Measurements from ENCODE around the gene PLEK. TPM values are rescaled to one million over a fixed set of nuclear protein-coding genes. Genes with fewer than 3 reads are reported as not detected.
"Not testable (repeated sequence)": the region's sequence is repeated elsewhere in the genome, so short reads cannot be mapped to it uniquely, and the experiment has no call there.

Gene PLEK
- total RNA-seq, 1 experiment from 2014 or later: 232 TPM

DNA sequence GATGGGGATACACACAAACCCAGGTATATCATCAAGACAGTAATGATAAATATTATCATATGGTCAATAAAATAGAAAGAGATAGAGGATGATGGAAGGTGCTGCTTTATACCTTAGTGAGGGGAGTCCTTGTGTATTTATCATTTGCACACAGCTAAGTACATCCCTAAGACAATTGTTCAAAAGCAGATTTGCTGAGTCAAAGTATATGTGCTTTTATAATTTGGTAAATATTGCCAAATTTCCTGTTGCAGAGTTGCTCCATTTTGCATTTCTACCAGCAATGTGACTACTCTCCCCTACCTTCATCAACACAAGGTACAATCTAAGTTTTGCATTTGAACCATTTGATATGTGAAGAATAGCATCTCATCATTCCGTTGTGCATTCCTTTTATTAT, 22.6 kb upstream of the PLEK start:
- no peaks in the 10 kb centered on the region for H3K9me2 ChIP-seq (replicated peaks; ENCODE audit: insufficient read depth, low read length)
- H3K4me3 ChIP-seq (ENCODE audit: low read length): no peak overlapping the region
- peaks cover 8% of the 10 kb centered on the region for H3K4me1 ChIP-seq (ENCODE audit: low read length)
- H3K9me3 ChIP-seq (ENCODE audit: low read length): no peaks in the 10 kb centered on the region
- no peaks in the 10 kb centered on the region for H3K36me3 ChIP-seq (ENCODE audit: insufficient read depth, low read length)
- no peak for DNase-seq
- H3K9ac ChIP-seq (ENCODE audit: low read length): no peak overlapping the region
- no peak overlapping the region for H2AFZ ChIP-seq (ENCODE audit: low read length)
- H3K4me2 ChIP-seq (ENCODE audit: low read depth, low read length, poor library complexity, severe bottlenecking): no peak overlapping the region
- no peak overlapping the region for H3K27ac ChIP-seq (ENCODE audit: low read length)
- H3K27me3 ChIP-seq (ENCODE audit: low read length): no peaks in the 10 kb centered on the region
- H3K79me2 ChIP-seq (ENCODE audit: low read length): no peaks in the 10 kb centered on the region
- H4K20me1 ChIP-seq (ENCODE audit: insufficient read depth, low read depth, low read length): no peaks in the 10 kb centered on the region

DNA sequence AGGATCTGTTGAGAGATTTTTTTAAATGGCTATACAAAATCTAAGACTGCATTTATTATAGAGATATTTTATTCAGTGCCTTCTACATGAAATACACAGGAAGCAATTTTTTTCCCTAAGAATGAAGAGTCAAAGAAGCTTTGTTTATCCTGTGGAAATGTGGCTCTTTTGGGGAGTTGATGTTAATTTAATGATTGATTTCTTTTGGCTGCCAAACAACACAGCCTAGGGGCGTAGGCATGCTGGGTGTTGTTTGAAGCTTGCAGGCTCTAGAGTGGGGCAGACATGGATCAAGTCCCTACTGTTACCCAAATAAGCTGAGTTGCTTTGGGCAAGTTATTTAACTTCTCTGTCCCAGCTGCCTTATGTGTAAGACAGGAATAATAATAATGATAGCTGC, 21.1 kb upstream of the PLEK start:
- no peaks in the 10 kb centered on the region for H3K36me3 ChIP-seq (ENCODE audit: insufficient read depth, low read length)
- no peaks in the 10 kb centered on the region for H3K9me2 ChIP-seq (replicated peaks; ENCODE audit: insufficient read depth, low read length)
- H3K79me2 ChIP-seq (ENCODE audit: low read length): no peaks in the 10 kb centered on the region
- H3K27me3 ChIP-seq (ENCODE audit: low read length): no peaks in the 10 kb centered on the region
- peaks cover 6% of the 10 kb centered on the region for H3K4me1 ChIP-seq (ENCODE audit: low read length)
- H3K27ac ChIP-seq (ENCODE audit: low read length): no peak overlapping the region
- no peaks in the 10 kb centered on the region for H4K20me1 ChIP-seq (ENCODE audit: insufficient read depth, low read depth, low read length)
- H3K4me3 ChIP-seq (ENCODE audit: low read length): no peak overlapping the region
- no peak overlapping the region for H3K9ac ChIP-seq (ENCODE audit: low read length)
- no peak overlapping the region for H3K4me2 ChIP-seq (ENCODE audit: low read depth, low read length, poor library complexity, severe bottlenecking)
- no peaks in the 10 kb centered on the region for H3K9me3 ChIP-seq (ENCODE audit: low read length)
- DNase-seq: no peak
- no peak overlapping the region for H2AFZ ChIP-seq (ENCODE audit: low read length)

DNA sequence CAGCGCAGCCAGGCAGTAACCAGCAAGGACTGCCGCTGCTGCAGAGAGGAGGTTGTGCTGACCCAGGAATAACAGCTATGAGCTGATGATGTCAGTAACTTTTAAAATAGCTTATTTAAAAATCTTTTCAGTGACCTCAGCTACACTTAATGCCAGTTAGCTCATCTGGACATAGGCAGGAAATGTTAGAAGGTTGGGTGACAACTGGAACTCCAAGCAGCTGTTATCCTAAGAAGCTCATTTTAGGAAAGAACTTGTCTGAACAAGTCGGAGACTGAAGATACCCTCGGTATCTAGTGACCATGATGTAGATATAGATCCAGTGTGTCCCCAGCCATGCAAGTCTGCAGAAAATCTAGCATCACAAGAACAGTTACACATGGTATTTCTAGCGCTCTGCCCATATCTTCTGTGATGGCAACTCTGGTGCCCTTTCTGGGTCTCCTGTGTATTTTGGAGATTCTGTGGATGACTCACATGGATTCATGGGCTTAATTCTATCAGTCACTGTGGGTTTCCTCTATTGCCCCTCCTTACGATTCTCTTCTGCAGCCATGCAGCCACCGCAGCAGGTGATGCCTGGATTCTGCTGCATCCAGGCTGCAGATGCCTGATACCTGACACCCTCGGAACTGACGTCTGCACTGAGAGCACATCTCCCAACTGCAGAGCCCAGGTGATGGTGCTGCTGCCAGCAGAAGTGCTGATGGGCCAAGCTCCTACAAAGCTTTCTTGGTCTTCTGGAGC, 19.8 kb upstream of the PLEK start:
- H3K27me3 ChIP-seq (ENCODE audit: low read length): no peaks in the 10 kb centered on the region
- peaks cover 6% of the 10 kb centered on the region for H3K4me1 ChIP-seq (ENCODE audit: low read length)
- H4K20me1 ChIP-seq (ENCODE audit: insufficient read depth, low read depth, low read length): no peaks in the 10 kb centered on the region
- H3K9me3 ChIP-seq (ENCODE audit: low read length): no peaks in the 10 kb centered on the region
- H3K9me2 ChIP-seq (replicated peaks; ENCODE audit: insufficient read depth, low read length): no peaks in the 10 kb centered on the region
- H3K27ac ChIP-seq (ENCODE audit: low read length): no peak overlapping the region
- no peak overlapping the region for H3K4me2 ChIP-seq (ENCODE audit: low read depth, low read length, poor library complexity, severe bottlenecking)
- no peaks in the 10 kb centered on the region for H3K79me2 ChIP-seq (ENCODE audit: low read length)
- no peak for DNase-seq
- H3K4me3 ChIP-seq (ENCODE audit: low read length): no peak overlapping the region
- no peak overlapping the region for H2AFZ ChIP-seq (ENCODE audit: low read length)
- H3K9ac ChIP-seq (ENCODE audit: low read length): no peak overlapping the region
- no peaks in the 10 kb centered on the region for H3K36me3 ChIP-seq (ENCODE audit: insufficient read depth, low read length)

DNA sequence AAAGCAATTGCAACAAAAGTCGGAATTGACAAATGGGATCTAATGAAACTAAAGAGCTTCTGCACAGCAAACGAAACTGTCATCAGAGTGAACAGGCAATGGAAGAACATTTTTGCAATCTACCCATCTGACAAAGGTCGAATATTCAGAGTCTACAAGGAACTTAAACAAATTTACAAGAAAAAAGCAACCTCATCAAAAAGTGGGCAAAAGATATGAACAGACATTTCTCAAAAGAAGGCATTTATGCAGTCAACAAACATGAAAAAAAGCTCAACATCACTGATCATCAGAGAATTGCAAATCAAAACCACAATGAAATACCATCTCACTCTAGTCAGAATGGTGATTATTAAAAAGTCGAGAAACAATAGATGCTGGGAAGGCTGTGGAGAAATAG, 16.0 kb upstream of the PLEK start:
- H3K27me3 ChIP-seq (ENCODE audit: low read length); H3K9ac ChIP-seq (ENCODE audit: low read length); H3K79me2 ChIP-seq (ENCODE audit: low read length); H3K9me3 ChIP-seq (ENCODE audit: low read length); H3K36me3 ChIP-seq (ENCODE audit: insufficient read depth, low read length); DNase-seq; H3K27ac ChIP-seq (ENCODE audit: low read length); H3K4me2 ChIP-seq (ENCODE audit: low read depth, low read length, poor library complexity, severe bottlenecking); H3K4me3 ChIP-seq (ENCODE audit: low read length); H3K9me2 ChIP-seq (replicated peaks; ENCODE audit: insufficient read depth, low read length); H3K4me1 ChIP-seq (ENCODE audit: low read length); H4K20me1 ChIP-seq (ENCODE audit: insufficient read depth, low read depth, low read length); H2AFZ ChIP-seq (ENCODE audit: low read length): not testable (repeated sequence)

DNA sequence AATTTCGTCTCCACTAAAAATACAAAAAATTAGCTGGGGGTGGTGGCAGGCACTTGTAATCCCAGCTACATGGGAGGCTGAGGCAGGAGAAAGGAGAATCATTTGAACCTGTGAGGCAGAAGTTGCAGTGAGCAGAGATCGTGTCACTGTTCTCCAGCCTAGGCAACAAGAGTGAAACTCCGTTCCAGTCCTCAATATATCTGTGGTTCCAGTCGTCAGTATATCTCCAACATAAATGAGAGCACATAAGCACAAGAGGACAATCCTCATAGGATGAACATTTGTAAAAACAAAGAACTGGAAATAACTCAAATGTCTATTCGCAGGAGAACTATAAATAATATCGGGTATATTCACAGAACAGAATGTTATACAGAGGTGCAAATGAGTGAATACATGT, 13.1 kb upstream of the PLEK start:
- no peak overlapping the region for H3K4me3 ChIP-seq (ENCODE audit: low read length)
- H3K27me3 ChIP-seq (ENCODE audit: low read length): no peaks in the 10 kb centered on the region
- H3K4me1 ChIP-seq (ENCODE audit: low read length): peaks cover 8% of the 10 kb centered on the region
- no peaks in the 10 kb centered on the region for H3K9me2 ChIP-seq (replicated peaks; ENCODE audit: insufficient read depth, low read length)
- H3K79me2 ChIP-seq (ENCODE audit: low read length): no peaks in the 10 kb centered on the region
- H3K9me3 ChIP-seq (ENCODE audit: low read length): no peaks in the 10 kb centered on the region
- H3K36me3 ChIP-seq (ENCODE audit: insufficient read depth, low read length): no peaks in the 10 kb centered on the region
- no peak for DNase-seq
- H3K9ac ChIP-seq (ENCODE audit: low read length): no peak overlapping the region
- H4K20me1 ChIP-seq (ENCODE audit: insufficient read depth, low read depth, low read length): no peaks in the 10 kb centered on the region
- no peak overlapping the region for H3K27ac ChIP-seq (ENCODE audit: low read length)
- H3K4me2 ChIP-seq (ENCODE audit: low read depth, low read length, poor library complexity, severe bottlenecking): no peak overlapping the region
- H2AFZ ChIP-seq (ENCODE audit: low read length): peak overlapping the region; percentile 41; the same call in 1 of the 2 replicates

DNA sequence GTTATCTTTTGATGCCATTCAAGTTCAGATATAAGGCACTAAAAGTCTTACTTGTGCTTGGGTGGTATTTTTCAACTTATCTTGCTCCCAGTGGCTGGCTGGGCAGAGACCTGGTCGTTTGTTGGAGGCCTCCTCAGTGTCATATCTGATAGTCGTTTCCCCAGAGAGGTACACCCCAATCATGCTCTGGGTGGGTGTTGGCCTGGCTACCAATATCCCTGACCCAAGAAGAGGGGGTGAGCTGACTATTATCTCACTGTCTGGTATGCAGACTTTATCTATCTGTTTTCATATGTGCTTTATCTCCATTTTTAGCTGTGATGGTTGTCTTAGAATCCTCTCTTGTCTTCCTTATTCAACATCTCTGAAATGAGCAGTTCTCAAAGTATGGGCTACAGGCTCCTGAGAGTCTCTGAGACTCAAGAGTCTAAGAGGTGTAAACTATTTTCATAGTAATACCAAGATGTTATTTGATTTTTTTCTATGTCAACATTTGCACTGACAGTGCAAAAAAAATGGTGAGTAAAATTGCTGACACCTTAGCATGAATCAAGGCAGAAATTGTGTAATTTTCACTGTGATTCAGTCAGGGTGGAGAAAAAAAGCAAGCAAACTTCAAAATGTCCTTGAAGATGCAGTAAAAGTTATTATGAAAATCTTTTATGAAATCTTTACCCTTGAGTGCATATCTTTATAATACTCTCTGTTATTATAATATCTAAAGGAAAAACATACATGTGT, 12.3 kb upstream of the PLEK start:
- Histone ChIP-seq H3K9ac (ENCODE audit: low read length) (no peak overlapping the region), H4K20me1 (ENCODE audit: insufficient read depth, low read depth, low read length) (no peaks in the 10 kb centered on the region), H3K36me3 (ENCODE audit: insufficient read depth, low read length) (no peaks in the 10 kb centered on the region), H3K9me3 (ENCODE audit: low read length) (no peaks in the 10 kb centered on the region), H3K79me2 (ENCODE audit: low read length) (no peaks in the 10 kb centered on the region), H3K4me3 (ENCODE audit: low read length) (no peak overlapping the region), H3K4me2 (ENCODE audit: low read depth, low read length, poor library complexity, severe bottlenecking) (no peak overlapping the region), H3K27me3 (ENCODE audit: low read length) (no peaks in the 10 kb centered on the region), H3K4me1 (ENCODE audit: low read length) (peaks cover 11% of the 10 kb centered on the region), H3K27ac (ENCODE audit: low read length) (no peak overlapping the region), H2AFZ (ENCODE audit: low read length) (peak overlapping the region; percentile 41), H3K9me2 (replicated peaks; ENCODE audit: insufficient read depth, low read length) (no peaks in the 10 kb centered on the region)
- DNase-seq: no peak

DNA sequence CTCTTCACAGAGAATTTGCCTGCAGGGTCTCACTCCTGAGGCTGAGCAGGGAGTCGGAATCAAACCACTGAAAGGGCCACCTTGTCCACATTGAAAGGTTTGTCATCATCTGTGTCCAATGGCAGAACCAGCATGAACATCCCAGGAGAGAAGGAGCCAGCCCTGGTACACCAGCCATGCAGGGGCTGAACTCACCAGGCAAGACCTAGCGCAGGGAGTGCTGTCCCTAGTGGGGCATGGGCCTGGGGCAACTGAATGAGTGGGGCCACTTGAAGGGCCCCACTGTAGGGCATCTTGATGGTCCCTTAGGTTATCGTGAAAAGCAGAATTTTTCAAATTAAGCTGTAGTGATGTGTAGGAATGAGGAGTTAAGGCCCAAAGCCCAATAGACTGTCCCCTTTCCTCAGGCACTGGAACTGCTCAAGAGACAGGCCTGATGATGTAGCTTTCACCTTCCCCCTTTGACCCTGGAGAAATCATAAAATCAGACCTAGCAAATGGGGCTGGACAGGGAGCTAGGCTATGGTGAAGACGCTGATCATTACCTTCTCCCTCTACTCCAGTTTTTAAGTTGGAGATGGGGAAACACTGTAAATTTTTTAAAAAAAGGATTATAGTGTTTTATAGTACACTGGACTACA, 8.4 kb upstream of the PLEK start:
- H4K20me1 ChIP-seq (ENCODE audit: insufficient read depth, low read depth, low read length): no peaks in the 10 kb centered on the region
- no peaks in the 10 kb centered on the region for H3K9me2 ChIP-seq (replicated peaks; ENCODE audit: insufficient read depth, low read length)
- H3K9ac ChIP-seq (ENCODE audit: low read length): no peak overlapping the region
- H3K4me3 ChIP-seq (ENCODE audit: low read length): no peak overlapping the region
- H2AFZ ChIP-seq (ENCODE audit: low read length): no peak overlapping the region
- H3K4me1 ChIP-seq (ENCODE audit: low read length): peaks cover 32% of the 10 kb centered on the region
- no peaks in the 10 kb centered on the region for H3K27me3 ChIP-seq (ENCODE audit: low read length)
- no peak for DNase-seq
- no peak overlapping the region for H3K4me2 ChIP-seq (ENCODE audit: low read depth, low read length, poor library complexity, severe bottlenecking)
- H3K27ac ChIP-seq (ENCODE audit: low read length): no peak overlapping the region
- H3K36me3 ChIP-seq (ENCODE audit: insufficient read depth, low read length): no peaks in the 10 kb centered on the region
- no peaks in the 10 kb centered on the region for H3K79me2 ChIP-seq (ENCODE audit: low read length)
- H3K9me3 ChIP-seq (ENCODE audit: low read length): no peaks in the 10 kb centered on the region

DNA sequence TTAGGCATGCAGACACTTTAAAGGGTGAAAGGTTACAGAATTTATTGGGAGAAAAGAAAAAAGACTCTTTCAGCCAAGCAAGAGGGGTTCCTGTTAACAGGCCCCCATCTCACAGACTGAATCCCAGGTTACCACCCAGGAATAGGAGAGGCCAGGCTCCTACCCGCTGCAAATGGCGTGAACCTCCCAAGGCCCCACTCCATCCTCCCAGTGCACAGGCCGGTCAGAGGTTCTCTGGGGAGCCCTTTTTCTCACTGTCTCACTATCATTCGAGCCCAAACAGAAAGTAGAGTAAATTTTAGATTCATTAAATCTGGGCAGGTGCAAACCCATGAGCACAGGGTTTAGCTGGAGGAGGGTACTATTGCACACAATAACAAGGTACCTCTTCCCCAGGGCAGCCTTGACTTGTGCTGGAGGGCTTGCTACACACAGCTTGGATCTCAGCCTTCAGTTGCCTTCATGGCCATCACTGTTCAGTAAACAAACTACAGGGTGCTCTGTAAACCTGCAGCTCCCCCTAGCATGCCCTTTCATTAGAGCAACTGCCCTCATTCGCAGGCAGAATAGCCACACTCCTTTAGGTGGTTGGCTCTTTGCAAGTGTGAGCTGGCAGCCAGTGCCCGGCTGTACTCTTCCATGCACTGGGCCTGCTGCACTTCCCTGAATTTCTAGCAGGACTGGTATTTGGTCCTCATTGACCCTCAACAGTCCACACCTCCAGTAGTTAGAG, 7.3 kb upstream of the PLEK start:
- no peaks in the 10 kb centered on the region for H3K9me3 ChIP-seq (ENCODE audit: low read length)
- H3K79me2 ChIP-seq (ENCODE audit: low read length): no peaks in the 10 kb centered on the region
- H3K4me1 ChIP-seq (ENCODE audit: low read length): peaks cover 32% of the 10 kb centered on the region
- H3K27ac ChIP-seq (ENCODE audit: low read length): no peak overlapping the region
- H3K9ac ChIP-seq (ENCODE audit: low read length): no peak overlapping the region; the same call in 1 of the 2 replicates
- no peaks in the 10 kb centered on the region for H3K9me2 ChIP-seq (replicated peaks; ENCODE audit: insufficient read depth, low read length)
- H3K4me3 ChIP-seq (ENCODE audit: low read length): no peak overlapping the region
- H3K4me2 ChIP-seq (ENCODE audit: low read depth, low read length, poor library complexity, severe bottlenecking): peak overlapping the region; percentile 16
- peak overlapping the region; percentile 92 for H2AFZ ChIP-seq (ENCODE audit: low read length)
- no peaks in the 10 kb centered on the region for H4K20me1 ChIP-seq (ENCODE audit: insufficient read depth, low read depth, low read length)
- no peaks in the 10 kb centered on the region for H3K36me3 ChIP-seq (ENCODE audit: insufficient read depth, low read length)
- DNase-seq: peak; percentile 87
- no peaks in the 10 kb centered on the region for H3K27me3 ChIP-seq (ENCODE audit: low read length)
